ENCODE measurements around the gene SRPRB.

Gene SRPRB

DNA sequence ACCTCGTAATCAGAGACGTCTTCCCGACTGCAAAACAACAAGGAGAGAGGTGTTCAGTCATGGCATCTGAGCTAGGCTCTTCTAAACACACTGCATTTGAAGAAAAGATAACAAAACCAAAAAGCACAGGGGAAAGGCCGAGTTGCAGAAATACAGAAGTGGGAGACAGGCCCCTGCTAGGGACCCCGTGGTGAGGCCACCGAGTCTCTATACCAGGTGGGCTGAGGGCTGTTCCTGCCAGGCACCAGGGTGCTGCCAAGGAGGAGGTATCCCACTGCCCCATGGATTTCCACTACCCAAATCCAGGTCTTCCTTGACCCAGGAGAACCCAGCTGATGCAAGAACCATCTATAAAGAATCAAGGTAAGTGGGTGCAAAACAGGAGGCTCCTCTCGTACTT lies 59.0 kb downstream of the SRPRB start:
- H3K27me3 ChIP-seq (ENCODE audit: control insufficient read depth, insufficient read depth, low read length) = no peaks in the 10 kb centered on the region
- no peaks in the 10 kb centered on the region for H3K36me3 ChIP-seq (ENCODE audit: control insufficient read depth, insufficient read depth, low read length)
- no peak overlapping the region for H3K4me2 ChIP-seq (ENCODE audit: low read length)
- no peak overlapping the region for H3K4me3 ChIP-seq (ENCODE audit: low read depth, low read length)
- H2AFZ ChIP-seq = no peak overlapping the region
- no peak overlapping the region for H3K27ac ChIP-seq
- TF ChIP-seq, protein P1, sequence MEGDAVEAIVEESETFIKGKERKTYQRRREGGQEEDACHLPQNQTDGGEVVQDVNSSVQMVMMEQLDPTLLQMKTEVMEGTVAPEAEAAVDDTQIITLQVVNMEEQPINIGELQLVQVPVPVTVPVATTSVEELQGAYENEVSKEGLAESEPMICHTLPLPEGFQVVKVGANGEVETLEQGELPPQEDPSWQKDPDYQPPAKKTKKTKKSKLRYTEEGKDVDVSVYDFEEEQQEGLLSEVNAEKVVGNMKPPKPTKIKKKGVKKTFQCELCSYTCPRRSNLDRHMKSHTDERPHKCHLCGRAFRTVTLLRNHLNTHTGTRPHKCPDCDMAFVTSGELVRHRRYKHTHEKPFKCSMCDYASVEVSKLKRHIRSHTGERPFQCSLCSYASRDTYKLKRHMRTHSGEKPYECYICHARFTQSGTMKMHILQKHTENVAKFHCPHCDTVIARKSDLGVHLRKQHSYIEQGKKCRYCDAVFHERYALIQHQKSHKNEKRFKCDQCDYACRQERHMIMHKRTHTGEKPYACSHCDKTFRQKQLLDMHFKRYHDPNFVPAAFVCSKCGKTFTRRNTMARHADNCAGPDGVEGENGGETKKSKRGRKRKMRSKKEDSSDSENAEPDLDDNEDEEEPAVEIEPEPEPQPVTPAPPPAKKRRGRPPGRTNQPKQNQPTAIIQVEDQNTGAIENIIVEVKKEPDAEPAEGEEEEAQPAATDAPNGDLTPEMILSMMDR (IDR thresholded peaks at IDR 0.05) = no peak
- peaks cover 47% of the 10 kb centered on the region for H3K79me2 ChIP-seq
- no peak overlapping the region for H3K9ac ChIP-seq
- no peaks in the 10 kb centered on the region for H3K9me3 ChIP-seq (ENCODE audit: control insufficient read depth, low read length)
- peaks cover 35% of the 10 kb centered on the region for H3K4me1 ChIP-seq

DNA sequence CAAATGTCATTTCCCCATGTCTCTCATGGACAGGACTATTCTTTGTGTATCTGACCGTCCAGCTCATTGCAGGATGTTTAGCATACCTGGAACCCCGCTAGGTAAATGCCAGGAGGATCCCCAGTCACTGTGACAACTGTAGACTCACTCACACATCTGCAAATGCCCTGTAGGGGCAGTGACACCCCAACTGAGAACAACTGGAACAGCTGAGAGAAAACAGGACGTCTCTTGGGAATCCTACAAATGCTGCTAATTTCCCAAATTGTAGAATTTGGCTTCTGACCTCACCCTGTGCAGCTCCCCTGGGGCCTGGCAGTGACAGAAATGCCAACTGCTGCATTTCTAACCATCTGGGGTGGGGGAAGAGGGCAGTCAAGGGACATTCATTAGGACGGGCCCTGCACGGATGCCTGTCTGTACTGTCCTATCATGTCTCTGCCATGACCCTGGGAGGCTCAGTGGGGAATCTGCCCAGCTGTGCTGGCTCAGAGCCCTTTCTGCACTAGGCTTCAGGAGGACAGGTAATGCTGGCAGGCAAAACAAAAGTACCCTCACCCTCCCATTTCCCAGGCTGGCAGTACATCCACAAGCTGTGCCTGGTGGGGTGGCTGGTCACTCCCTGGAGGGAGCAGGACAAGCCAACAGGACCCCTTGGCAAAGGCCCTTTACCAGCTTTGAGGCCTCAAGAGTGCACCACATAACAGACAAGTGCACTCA lies 59.7 kb downstream of the SRPRB start:
- no peaks in the 10 kb centered on the region for H3K9me3 ChIP-seq (ENCODE audit: control insufficient read depth, low read length)
- no peaks in the 10 kb centered on the region for H3K27me3 ChIP-seq (ENCODE audit: control insufficient read depth, insufficient read depth, low read length)
- H3K4me3 ChIP-seq (ENCODE audit: low read depth, low read length) = no peak overlapping the region
- H2AFZ ChIP-seq = no peak overlapping the region
- TF ChIP-seq, protein P1 (IDR thresholded peaks at IDR 0.05) = no peak
- H3K36me3 ChIP-seq (ENCODE audit: control insufficient read depth, insufficient read depth, low read length) = no peaks in the 10 kb centered on the region
- no peak overlapping the region for H3K4me2 ChIP-seq (ENCODE audit: low read length)
- H3K4me1 ChIP-seq = peaks cover 35% of the 10 kb centered on the region
- no peak overlapping the region for H3K9ac ChIP-seq
- H3K79me2 ChIP-seq = peaks cover 53% of the 10 kb centered on the region
- no peak overlapping the region for H3K27ac ChIP-seq

DNA sequence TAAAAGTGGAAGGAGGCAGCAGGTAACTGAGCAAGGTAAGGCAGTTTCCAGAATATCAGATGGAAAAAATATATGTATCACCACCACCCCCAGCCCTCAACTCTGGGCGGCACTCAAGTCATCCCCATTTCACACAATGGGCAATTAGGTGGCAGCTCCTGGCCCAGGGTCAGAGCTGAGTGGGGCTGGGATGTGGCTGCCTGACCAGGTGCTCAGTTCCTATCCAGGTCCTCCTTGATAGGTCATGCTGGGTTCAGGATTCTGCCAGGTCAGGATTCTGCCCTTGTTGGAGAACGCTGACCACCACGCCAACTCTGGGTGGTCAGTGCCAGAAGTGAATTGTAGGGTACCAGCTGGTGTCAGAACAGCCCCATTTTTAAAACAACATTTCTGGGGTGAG lies 60.5 kb downstream of the SRPRB start:
- H3K36me3 ChIP-seq (ENCODE audit: control insufficient read depth, insufficient read depth, low read length) = no peaks in the 10 kb centered on the region
- no peak overlapping the region for H3K4me3 ChIP-seq (ENCODE audit: low read depth, low read length)
- H3K9me3 ChIP-seq (ENCODE audit: control insufficient read depth, low read length) = no peaks in the 10 kb centered on the region
- H3K4me1 ChIP-seq = peaks cover 35% of the 10 kb centered on the region
- H3K9ac ChIP-seq = no peak overlapping the region
- H3K27me3 ChIP-seq (ENCODE audit: control insufficient read depth, insufficient read depth, low read length) = no peaks in the 10 kb centered on the region
- no peak overlapping the region for H3K27ac ChIP-seq
- H3K79me2 ChIP-seq = peaks cover 54% of the 10 kb centered on the region
- TF ChIP-seq, protein P1 (IDR thresholded peaks at IDR 0.05) = no peak
- H2AFZ ChIP-seq = no peak overlapping the region
- H3K4me2 ChIP-seq (ENCODE audit: low read length) = no peak overlapping the region

DNA sequence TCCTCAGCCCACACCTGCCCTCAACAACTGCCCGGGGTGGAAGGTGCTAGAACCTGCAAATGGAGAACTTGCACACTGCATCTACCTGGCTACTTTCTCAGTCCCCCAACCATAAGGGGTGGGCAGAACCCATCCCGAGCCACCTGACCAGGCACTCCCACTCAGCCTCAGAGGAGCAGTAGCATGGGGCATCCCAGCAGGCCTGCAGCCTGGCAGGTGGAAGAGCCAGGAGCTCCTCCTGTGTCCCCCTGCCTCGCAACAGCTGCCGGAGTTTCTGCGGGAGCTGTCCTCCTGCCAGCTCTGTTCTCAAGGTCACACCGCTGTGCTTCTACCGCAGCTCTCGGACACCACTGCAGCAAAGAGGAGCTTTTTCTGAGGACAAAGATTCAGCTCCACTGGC lies 62.6 kb downstream of the SRPRB start:
- TF ChIP-seq, protein P1 (IDR thresholded peaks at IDR 0.05) = no peak
- no peaks in the 10 kb centered on the region for H3K27me3 ChIP-seq (ENCODE audit: control insufficient read depth, insufficient read depth, low read length)
- no peak overlapping the region for H3K4me2 ChIP-seq (ENCODE audit: low read length)
- H2AFZ ChIP-seq = no peak overlapping the region
- no peak overlapping the region for H3K27ac ChIP-seq
- no peaks in the 10 kb centered on the region for H3K9me3 ChIP-seq (ENCODE audit: control insufficient read depth, low read length)
- H3K4me1 ChIP-seq = peaks cover 43% of the 10 kb centered on the region
- H3K36me3 ChIP-seq (ENCODE audit: control insufficient read depth, insufficient read depth, low read length) = no peaks in the 10 kb centered on the region
- H3K9ac ChIP-seq = no peak overlapping the region
- H3K4me3 ChIP-seq (ENCODE audit: low read depth, low read length) = no peak overlapping the region
- H3K79me2 ChIP-seq = peaks cover 55% of the 10 kb centered on the region
